Adrenal gland (tissue), 5 donors: ENCODE measurements around the gene PIK3R3.

Experiments used
- CTCF ChIP-seq, 6 experiments: fragments of 450-650 bp in 4 of 6; fragments of 200-600 bp in 2 of 6; sonication (generic) in 1 of 6; IDR thresholded peaks; 1 replicate in 5 of 6; 2 replicates in 1 of 6; pipeline versions ENCODE4 v1.5.1 to v1.8.0; 2016 to 2021; ENCODE audit warnings: antibody characterized with exemption in 6 of 6, mild to moderate bottlenecking in 2 of 6, moderate library complexity in 1 of 6
- POLR2A ChIP-seq, 2 donors: fragments of 450-650 bp; IDR thresholded peaks; one replicate each; pipeline ENCODE4 v1.6.1; 2017; ENCODE audit warnings: antibody characterized with exemption in 2 of 2, mild to moderate bottlenecking in 2 of 2, moderate library complexity in 1 of 2
- donor health status: DM: no; HTN: no; CAD: no.

DNA sequence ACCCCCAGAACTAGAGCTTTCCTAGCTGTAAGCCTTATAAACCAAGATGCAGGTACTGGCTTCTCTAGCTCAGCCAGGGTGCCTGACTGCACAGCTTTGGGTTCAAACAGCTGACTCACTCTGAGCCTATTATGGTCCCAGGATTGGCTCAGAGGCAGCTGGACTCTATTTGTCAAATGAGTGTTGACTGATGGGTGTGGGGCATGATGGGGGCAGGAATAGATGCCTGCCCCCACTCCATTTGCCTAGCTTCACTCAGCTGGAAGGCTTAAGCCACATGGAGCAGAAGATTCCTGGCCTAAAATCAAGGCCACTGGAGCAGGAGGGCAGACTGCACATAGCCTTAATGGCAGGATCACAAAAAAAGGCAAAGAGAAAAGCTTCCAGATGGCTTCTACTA lies 90.5 kb downstream of the PIK3R3 start:
- TF ChIP-seq POLR2A (IDR thresholded peaks at IDR 0.05) (no peak), CTCF (IDR thresholded peaks at IDR 0.05) (no peak)
